Measurements from ENCODE around the gene CASP9.
"Not testable (repeated sequence)": the region's sequence is repeated elsewhere in the genome, so short reads cannot be mapped to it uniquely, and the experiment has no call there.

CASP9 gene

GRCh38 chr1:15504436-15504835, 19.6 kb downstream of the CASP9 start:
- H3K27ac ChIP-seq: no peak overlapping the region
- TF ChIP-seq, protein P1, sequence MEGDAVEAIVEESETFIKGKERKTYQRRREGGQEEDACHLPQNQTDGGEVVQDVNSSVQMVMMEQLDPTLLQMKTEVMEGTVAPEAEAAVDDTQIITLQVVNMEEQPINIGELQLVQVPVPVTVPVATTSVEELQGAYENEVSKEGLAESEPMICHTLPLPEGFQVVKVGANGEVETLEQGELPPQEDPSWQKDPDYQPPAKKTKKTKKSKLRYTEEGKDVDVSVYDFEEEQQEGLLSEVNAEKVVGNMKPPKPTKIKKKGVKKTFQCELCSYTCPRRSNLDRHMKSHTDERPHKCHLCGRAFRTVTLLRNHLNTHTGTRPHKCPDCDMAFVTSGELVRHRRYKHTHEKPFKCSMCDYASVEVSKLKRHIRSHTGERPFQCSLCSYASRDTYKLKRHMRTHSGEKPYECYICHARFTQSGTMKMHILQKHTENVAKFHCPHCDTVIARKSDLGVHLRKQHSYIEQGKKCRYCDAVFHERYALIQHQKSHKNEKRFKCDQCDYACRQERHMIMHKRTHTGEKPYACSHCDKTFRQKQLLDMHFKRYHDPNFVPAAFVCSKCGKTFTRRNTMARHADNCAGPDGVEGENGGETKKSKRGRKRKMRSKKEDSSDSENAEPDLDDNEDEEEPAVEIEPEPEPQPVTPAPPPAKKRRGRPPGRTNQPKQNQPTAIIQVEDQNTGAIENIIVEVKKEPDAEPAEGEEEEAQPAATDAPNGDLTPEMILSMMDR (conservative IDR thresholded peaks at IDR 0.05): no peak

DNA sequence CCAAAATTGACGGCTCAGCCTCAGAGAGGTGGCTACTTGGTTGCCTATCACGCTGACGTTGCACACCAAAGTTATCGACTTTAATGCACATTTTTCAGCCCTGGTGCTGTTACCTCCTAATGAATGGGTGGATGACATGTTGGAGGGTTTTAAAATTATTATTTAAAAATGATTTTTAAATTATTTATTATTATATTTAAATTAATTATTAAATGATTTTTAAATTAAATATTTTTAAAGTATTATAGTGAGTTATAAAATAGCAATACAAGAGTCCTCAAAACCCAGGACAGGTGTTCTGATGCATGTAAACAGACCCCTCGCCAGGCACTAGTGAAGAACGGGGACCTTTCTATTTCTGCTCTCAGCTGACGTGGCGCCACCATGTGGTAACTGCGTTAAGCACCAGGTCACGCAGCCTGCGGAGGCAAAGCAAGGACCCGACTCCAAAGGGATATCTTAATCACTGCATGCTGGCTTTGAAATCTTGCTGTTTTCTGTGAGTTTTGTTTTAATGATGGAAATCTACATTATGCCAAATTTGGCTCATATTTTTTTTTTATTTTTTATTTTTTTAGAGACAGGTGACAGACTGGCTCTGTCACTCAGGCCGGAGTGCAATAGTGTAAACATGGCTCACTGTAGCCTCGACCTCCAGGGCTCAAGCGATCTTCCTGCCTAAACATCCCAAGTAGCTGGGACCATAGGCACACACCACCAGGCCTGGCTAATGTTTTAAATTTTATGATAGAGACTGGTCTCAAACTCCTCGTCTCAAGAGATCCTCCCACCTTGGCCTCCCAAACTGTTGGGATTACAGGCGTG, 22.6 kb downstream of the CASP9 start:
- TF ChIP-seq, protein P1 (conservative IDR thresholded peaks at IDR 0.05): peak; percentile 82
- no peak overlapping the region for H3K27ac ChIP-seq

DNA sequence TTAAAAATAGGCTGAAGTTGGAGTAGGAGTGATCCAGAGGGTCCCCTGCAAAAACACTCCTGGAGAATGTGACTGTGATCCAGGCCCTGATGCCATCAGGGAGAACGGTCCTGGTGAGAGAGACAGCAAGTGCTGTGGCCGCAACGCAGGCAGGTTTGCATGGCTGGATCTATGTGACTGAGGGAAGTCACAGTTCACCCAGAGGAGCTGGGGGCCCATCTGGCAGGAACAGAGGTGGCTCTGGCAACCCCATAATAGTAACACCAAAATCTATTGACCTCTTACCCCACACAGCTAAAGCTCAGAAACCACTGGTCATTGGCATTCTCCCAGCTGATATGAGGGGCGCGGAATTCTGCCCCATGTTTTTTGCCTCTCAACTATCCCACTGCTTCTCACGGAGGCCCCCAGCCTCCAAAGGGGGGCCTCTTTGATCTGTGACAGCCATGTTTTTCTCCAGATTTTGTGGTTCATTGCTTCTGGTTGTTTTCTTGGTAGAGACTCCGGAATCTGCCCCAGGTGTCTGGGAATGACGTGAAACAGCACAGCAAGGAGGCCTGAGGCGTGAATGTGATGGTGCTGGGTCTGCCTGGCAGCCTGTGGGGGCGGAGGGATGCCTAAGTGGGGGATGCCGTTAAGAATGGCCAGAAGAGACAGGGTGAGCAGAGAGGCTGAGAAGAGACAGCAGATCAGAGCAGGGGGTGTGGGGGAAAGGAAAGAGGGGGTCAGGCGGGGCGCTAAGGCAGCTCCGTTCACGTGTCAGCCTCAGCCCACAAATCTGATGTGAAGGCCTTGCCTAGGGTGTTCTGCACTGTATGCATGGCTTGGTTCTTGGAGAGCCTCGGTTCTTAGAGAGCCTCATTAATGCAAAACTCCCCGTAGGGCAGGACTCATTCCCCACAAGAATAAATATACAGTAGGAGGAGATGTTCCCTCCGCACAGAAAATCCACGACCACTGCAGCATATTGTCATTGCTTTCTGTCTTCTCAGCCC, 23.5 kb downstream of the CASP9 start:
- TF ChIP-seq, protein P1 (conservative IDR thresholded peaks at IDR 0.05): no peak
- no peak overlapping the region for H3K27ac ChIP-seq

GRCh38 chr1:15493869-15494390, 30.1 kb downstream of the CASP9 start:
- TF ChIP-seq, protein P1 (conservative IDR thresholded peaks at IDR 0.05): no peak
- no peak overlapping the region for H3K27ac ChIP-seq

DNA sequence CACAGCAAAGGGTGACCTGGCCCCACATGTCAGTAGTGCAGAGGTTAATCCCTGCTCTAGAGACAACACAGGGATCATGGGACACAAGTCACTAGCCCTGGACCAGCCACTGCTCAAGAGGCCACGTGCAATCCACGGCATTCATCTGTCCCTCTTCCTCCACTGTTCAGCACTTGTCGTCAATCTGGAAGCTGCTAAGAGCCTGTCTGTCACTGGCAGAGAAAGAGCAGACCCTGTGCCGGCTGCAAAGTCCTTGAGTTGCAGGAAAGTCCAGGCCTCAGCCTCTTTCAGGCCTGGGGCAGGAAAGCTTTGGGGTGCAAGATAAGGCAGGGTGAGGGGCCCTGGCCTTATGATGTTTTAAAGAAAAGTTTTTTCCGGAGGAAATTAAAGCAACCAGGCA, 31.4 kb downstream of the CASP9 start:
- H3K27ac ChIP-seq: no peak overlapping the region
- TF ChIP-seq, protein P1 (conservative IDR thresholded peaks at IDR 0.05): no peak

DNA sequence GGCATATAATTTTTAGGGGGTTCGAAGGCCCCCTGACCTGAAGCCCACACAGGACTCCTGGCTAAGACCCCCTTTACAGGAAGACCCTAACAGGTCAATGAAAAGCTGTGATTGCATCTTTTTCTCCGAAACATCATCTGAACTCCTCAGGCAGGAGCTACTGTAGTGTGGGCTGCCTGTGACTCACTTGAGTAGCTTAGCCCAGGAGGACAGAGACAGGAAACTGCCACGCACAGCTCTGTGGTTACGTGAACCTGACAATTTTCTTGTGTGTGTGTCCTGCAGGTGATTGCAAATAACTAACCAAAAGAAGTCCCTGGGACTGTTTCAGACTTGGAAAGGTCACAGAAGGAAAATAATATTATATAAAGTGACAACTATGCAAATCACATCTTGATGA, 33.0 kb downstream of the CASP9 start:
- not testable (repeated sequence) for H3K27ac ChIP-seq

DNA sequence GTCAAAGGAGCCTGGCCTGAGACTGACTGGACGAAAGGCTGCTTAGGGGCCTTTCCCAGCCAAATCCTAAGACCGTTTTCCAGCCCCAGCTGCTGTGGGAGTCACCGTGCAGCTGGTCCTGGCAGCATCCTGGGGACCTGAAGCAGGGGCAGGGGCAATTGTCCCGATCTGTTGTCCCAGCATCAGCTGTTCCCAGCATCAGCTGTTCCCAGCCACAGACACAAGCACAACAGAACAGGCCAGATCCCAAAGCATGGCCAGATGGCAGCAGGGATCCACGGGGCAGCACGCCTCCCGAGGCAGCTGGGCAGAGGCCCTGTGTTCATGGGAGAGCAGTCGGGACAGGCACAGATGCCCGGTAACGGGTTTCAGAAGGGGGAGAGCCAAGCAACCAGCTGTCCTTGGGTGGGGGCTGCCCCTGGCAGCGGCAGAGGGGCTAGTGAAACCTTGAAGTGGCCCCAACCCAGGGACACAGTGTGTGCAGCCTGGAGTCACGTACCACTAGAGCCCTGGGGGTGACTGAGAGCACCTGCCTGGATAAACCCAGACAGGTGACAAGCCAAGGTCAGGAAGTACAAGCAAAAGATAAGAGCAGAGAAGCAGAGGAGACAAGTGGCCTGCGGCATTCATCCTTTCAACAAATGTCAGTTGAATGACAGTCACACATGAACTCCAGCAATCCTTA, 34.8 kb downstream of the CASP9 start:
- TF ChIP-seq, protein P1 (conservative IDR thresholded peaks at IDR 0.05): no peak
- H3K27ac ChIP-seq: no peak overlapping the region
